Stimulated activated CD4-positive, alpha-beta T cell treated with anti-CD3 and anti-CD28 coated beads, TNF-alpha, amount 100 ng/mL, for 4 hours (primary cell): Measurements from ENCODE around the gene AMZ1.
"Not testable (repeated sequence)": the region's sequence is repeated elsewhere in the genome, so short reads cannot be mapped to it uniquely, and the experiment has no call there.

Experiments used
- DNase-seq, 3 experiments: peaks; one replicate each; pipeline ENCODE4 v3.0.0-alpha.2; 2020; ENCODE audit warnings: low read depth in 3 of 3

AMZ1 gene

DNA sequence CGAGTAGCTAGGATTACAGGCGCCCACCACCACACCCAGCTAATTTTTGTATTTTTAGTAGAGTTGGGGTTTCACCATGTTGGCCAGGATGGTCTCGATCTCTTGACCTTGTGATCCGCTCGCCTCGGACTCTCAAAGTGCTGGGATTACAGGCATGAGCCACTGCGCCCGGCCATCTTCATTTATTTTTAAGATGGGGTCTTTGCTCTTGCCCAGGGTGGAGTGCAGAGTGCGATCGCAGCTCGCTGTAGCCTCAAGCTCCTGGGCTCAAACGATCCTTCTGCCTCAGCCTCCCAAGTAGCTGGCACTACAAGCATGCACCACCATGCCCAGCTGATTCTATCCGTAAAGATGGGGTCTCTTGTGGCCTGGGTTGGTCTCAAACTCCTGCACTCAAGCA lies 39.2 kb downstream of the AMZ1 start:
- not testable (repeated sequence) for DNase-seq

DNA sequence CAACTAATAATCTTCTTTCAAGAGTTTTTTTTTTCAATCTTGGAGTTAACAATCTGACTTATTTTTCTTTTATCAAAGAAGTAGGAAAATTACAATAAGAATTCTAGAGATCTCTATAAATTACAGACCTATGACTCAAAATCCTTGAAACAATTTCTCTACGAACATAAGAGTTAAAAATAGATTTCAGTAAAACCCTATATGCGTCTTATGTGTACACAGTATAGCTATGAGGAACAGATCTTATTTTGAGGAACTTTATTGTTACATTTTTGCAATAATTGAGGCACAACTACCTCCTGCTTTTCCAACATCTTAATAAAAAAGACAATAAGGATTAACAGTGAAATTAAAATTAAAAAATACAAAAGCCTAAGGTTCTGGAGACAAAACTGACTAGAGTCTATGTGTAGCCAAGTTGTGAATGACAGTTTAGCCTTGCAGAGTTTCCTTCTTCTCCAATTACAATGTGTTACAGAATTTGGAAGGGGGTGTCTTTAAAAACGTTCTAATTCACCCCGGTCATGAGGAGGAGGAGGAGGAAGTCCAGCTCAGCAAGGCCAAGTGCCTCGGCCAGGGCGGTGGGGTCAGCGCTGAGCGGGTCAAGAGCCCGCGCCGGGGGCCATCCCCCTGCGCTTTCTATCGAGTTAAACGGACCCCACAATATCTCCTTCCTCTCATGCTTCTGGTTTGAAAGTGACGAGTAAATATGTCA lies 40.5 kb downstream of the AMZ1 start:
- DNase-seq = no peak

DNA sequence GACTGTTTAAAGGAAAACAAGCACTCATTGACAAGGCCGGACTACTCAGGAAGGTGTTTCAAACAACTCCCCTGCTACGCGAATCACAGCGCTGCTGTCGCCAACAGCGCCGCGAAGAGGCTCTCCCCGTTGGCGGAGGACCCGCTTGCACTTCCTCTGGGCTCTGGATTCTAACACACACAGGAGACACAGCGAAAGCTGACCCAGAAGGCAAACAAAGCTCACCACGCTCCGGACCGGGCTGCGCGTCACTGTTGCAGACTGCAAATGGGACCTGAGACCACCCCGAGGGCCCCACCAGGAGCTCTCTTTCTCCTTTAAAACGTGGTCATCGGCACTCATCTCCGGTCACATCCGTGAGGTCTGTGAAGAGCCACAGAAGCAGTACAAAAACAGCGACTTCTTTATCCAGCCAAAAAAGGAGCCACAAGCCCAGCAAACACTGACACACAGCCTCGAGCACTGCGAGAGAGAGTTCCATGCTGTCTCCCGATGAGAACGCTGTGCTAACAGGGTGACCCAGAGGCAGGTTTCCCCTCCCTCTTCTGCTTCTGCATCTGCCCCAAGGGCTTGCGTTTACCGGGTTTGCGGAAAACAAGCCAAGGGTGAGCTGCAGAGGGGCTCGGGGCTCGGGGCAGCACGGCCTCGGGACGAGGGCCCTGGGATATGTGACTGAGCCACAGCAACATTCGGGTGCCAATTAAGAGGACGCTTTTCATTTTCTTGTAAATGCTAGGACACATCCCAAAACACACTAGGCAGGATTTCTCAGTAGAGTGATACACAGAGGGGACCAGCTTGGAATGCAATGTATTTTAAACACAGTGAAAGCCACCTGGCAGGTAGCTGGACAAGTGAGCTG lies 41.3 kb downstream of the AMZ1 start:
- no peak for DNase-seq

- DNase-seq = no peak
These were observed 42.1 kb downstream of the AMZ1 start for GRCh38 chr7:2729893-2730716.

DNA sequence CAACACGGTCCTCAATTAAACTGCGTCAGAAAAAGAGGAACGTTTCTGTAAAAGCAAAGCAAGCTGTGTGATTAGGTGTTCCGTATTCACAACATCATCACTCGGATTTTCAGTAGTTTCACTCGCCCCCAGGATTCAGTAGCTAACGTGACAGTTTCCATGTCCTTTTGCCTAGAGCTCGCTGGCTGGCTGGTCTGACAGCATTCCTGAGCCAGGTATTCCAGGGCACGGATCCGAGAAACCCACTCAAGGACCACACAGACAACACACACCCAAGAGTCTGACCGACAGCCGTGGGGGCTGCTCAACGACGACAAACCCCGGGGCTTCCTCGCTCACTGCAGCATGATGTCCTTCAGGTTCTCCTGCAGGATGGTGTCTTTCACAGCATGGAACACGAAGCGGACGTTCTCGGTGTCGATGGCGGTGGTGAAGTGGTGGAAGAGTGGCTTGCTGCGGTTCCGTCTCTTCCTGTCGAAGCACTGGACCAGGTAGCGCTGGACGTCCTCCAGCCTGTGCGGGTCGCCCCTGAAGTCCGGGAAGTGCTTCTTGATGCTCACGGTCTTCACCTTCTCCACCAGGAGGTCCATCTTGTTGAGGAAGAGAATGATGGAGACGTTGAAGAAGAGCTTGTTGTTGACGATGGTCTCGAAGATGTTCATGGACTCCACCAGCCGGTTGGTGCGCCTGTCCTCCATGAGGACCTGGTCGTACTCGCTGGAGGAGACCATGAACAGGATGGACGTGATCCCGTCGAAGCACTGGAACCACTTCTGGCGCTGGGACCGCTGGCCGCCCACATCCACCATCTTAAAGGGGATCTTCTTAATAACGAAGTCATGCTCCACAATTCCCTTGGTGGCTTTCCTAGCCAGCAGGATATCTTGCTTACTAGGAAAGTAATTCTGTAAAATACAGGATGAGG lies 43.1 kb downstream of the AMZ1 start:
- DNase-seq = no peak

DNA sequence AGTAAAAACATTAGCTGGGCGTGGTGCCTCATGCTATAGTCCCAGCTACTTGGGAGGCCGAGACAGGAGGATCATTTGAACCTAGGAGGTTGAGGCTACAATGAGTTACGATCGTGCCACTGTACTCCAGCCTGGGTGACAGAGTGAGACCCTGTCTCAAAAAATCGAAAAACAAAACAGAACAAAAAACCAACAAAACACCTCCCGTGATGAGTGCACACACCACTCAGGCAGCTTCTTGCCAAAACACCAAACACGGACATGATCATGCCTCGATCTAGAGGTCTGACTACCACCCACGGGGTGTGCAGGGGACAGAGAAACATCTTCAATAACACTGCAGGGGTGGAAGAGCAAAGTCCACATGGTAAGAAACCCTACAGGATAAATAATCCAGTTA lies 44.4 kb downstream of the AMZ1 start:
- no peak for DNase-seq

GRCh38 chr7:2732959-2733584 lies 45.1 kb downstream of the AMZ1 start:
- DNase-seq = no peak

DNA sequence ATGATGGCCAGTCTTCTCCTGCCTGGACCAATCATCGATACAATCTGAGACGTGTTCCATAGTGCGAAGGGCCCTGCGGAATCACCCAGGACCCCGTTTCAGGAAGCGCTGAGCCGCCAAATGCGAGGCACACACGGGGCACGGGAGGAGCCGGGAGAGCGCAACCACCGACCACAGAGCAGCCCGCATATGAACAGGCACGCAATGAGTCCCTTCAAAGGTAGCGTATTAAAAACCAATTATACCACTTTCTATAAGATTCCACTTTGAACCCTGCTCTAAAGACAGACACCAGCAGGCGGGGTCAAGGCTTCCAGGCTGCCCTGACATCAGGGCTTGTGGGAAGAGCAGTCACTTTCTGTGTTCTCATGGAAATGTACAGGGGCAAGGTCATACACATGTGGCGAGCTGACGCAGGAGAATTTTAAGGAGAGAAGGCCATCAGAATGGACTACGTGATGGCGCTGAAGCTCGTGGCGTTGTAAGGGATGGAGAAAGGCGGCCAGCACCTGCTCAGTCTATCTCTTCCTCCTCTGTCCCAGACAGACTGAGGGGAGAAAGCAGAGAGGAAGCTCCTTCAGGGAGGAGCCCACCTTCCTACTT lies 46.2 kb downstream of the AMZ1 start:
- DNase-seq = no peak

DNA sequence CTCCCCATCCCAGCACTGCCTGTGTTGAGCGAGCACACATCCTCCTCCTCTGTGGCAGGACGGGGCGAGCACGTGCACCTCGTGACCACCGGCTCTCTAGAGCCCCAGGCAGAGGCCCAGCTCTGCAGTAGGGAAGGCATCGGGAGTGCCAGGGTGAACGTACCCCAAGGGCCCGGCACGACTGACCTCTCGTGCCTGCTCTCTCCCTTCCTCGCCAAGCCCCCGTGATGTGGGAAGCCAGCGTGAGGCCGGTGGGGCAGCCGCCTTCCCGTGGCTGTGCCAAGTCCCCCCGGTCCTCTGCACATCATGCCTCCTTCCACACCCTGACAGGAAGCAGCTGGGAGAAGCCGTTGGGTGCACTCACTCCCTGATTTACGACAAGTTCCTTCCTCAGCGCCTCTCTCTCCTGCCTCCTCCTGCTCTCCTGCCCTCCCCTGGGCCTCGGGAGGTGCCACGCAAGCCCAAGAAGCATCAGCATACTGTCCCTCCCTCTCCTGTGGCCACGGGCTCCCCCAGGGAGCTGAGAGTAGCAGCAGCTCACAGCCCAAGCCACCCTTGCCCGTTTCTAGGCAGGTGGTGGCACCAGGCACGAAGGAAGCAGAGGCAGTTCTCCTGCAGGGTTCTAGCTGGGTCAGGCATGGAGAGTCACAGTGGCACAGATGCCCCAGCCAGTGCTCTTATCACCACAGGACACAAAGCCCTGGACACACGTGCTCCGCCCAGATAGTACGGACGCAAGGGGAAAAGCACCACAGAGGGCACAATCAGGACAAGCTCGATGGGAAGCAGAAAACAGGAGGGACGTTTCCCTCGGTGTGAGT lies 47.0 kb downstream of the AMZ1 start:
- DNase-seq = no peak

DNA sequence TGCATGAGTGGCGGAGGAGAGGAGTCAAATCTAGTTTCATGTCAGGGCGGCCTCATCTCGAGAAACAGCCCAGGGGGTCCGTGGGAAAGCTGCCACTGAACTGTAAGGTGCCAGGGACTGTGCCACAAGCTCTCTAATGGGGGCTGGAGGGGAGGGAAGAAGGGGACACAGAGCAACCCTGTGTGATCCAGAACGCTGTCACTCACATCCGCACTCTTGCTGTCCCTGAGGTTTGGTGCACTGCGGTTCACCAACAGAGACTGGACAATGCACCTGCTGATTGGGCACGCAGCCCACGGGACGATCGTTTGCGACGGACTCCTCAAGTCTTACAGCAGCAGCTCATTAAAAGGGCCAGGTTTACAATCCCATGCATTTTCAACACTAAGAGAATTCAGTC lies 47.7 kb downstream of the AMZ1 start:
- DNase-seq = no peak

DNA sequence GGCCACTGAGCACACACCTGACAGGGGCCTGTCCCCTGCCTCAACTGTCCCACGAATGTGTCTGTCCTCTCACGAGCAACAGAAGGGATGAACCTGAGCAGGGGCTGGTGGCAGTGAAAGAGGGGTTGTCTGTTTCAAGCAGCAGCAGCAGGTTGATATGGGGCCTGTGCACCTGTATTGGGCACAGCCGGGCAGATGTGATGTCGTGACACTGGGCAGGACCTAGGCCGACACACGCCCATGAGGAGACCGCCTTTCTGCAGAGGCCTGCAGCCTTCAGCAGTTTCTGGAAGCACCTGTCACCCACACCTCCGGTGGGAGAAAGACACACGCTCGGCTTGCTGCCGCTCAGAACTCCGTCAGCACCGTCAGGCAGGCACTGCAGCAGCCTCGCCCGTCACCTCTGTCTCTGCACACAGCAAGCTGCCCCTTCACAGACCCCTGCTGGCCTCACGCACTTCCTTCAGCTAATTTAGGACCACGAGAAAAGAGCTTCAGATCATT lies 48.5 kb downstream of the AMZ1 start:
- DNase-seq = no peak

- not testable (repeated sequence) for DNase-seq
These were observed 49.2 kb downstream of the AMZ1 start for GRCh38 chr7:2737005-2737743.

GRCh38 chr7:2737771-2738540 lies 50.0 kb downstream of the AMZ1 start:
- DNase-seq = no peak

DNA sequence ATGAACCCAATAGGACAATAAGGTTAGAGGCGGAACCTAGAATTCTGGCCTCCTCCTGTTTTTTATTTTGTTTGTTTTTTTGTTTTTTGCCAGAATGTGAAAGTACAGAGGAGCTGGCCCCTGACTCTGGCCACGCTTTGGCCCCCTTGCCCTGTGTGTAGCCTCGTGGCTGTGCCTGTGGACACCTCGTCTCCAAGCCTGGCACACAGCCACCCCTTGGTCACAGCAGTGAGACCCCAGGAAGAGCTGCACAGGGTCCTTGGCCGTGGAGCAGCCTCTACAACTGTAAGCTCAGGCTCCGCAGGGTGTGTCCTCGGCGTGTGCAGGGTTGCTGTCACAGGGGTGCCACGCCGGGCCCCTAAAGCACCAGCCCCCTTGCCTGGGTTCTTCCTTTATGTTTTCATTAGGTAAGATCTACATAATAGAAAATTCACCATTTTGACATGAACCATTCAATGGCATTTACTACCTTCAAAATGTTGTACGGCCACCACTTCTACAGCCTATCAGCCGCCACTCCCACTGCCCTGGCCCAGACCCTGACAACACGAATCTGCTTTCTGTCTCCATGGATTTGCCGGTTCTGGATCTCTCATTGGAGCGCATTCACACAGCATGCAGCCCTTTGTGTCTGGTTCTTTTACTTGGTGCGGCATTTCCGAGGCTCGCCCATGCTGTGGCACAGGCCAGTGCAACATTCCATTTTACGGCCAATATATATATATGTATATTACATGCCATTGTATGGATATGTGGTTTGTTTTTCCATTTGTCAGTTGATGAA lies 51.0 kb downstream of the AMZ1 start:
- DNase-seq = no peak

DNA sequence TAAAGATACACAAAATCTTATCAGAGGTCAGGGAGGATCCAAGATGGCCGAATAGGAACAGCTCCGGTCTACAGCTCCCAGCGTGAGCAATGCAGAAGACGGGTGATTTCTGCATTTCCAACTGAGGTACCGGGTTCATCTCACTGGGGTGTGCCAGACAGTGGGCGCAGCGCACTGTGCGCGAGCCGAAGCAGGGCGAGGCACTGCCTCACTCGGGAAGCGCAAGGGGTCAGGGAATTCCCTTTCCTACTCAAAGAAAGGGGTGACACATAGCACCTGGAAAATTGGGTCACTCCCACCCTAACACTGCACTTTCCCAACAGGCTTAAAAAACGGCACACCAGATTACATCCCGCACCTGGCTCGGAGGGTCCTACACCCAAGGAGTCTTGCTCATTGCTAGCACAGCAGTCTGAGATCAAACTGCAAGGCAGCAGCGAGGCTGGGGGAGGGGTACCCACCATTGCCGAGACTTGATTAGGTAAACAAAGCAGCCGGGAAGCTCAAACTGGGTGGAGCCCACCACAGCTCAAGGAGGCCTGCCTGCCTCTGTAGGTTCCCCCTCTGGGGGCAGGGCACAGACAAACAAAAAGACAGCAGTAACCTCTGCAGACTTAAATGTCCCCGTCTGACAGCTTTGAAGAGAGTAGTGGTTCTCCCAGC lies 55.7 kb downstream of the AMZ1 start:
- not testable (repeated sequence) for DNase-seq

DNA sequence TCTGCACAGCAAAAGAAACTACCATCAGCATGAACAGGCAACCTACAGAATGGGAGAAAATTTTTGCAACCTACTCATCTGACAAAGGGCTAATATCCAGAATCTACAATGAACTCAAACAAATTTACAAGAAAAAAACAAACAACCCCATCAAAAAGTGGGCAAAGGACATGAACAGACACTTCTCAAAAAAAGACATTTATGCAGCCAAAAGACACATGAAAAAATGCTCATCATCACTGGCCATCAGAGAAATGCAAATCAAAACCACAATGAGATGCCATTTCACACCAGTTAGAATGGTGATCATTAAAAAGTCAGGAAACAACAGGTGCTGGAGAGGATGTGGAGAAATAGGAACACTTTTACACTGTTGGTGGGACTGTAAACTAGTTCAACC lies 60.7 kb downstream of the AMZ1 start:
- not testable (repeated sequence) for DNase-seq
